Activated B cell treated with CpG ODN at 0.5 μM for 24 hours (primary cell): Measurements from ENCODE around the gene CELA1. TPM values are rescaled to one million over a fixed set of nuclear protein-coding genes. Genes with fewer than 3 reads are reported as not detected.
"Not testable (repeated sequence)": the region's sequence is repeated elsewhere in the genome, so short reads cannot be mapped to it uniquely, and the experiment has no call there.

ENCODE experiments used
- ATAC-seq: fragments of 200-7000 bp; cut with Tn5 transposase; one replicate; pipeline ENCODE4 v1.10.0; 2021; ENCODE audit warnings: low read depth, mild to moderate bottlenecking, moderate library complexity
- CTCF ChIA-PET: fragments of 350-600 bp; sonication (Branson Sonifier 250); formaldehyde crosslinking; loops from one replicate; lab custom pipeline; 2021; ENCODE audit warnings: antibody characterized with exemption; lab: Charles Lee
- POLR2A ChIA-PET: fragments of 350-600 bp; sonication (Branson Sonifier 250); formaldehyde crosslinking; loops from one replicate; lab custom pipeline; 2021; ENCODE audit warnings: antibody characterized with exemption; lab: Charles Lee
- DNase-seq: peaks from one replicate; pipeline ENCODE4 v3.0.0; 2022
- H3K27ac Mint-ChIP-seq: one replicate; pipeline ENCODE4 v1.8.0; 2020; ENCODE audit warnings: mixed read lengths
- H3K27me3 Mint-ChIP-seq: one replicate; pipeline ENCODE4 v1.8.0; 2021; ENCODE audit warnings: mixed read lengths
- H3K36me3 Mint-ChIP-seq: one replicate; pipeline ENCODE4 v1.8.0; 2021; ENCODE audit warnings: low read depth, mixed read lengths
- H3K4me1 Mint-ChIP-seq: one replicate; pipeline ENCODE4 v1.8.0; 2021; ENCODE audit warnings: mixed read lengths
- H3K4me3 Mint-ChIP-seq: one replicate; pipeline ENCODE4 v1.8.0; 2020; ENCODE audit warnings: mild to moderate bottlenecking, mixed read lengths
- H3K9me3 Mint-ChIP-seq: one replicate; pipeline ENCODE4 v1.8.0; 2020; ENCODE audit warnings: mixed read lengths
- CTCF ChIP-seq: fragments of 200-600 bp; IDR thresholded peaks from one replicate; pipeline ENCODE4 v1.8.0; 2022; ENCODE audit warnings: antibody characterized with exemption, mild to moderate bottlenecking
- intact Hi-C: fragments of 100-400 bp; cut with micrococcal nuclease; formaldehyde crosslinking; loops from one replicate; pipeline ENCODE4 v1.15.1; 2024
- total RNA-seq: library from RNA; stranded (reverse); gene quantifications from 2 replicates; pipeline ENCODE4 v1.2.3, GENCODE V29; 2022

The CELA1 gene
- total RNA-seq, 1 donor from 2014 or later: not detected

GRCh38 chr12:51341251-51342007 is 5.0 kb downstream of the CELA1 start:
- Mint-ChIP-seq H3K27ac (peak overlapping the region; percentile 31), H3K4me3 (peak overlapping the region; percentile 20), H3K27me3 (no peaks in the 10 kb centered on the region), H3K9me3 (no peaks in the 10 kb centered on the region), H3K36me3 (no peaks in the 10 kb centered on the region), H3K4me1 (peaks cover 48% of the 10 kb centered on the region)
- POLR2A ChIA-PET: interaction anchor here (0.6 to 2.6 kb wide), 19 partner anchors 9 to 516 kb away, joined by 3 to 26 read pairs (median 6); partner anchors contain the start of genes BIN2, CSRNP2, DAZAP2 and POU6F1
- CTCF ChIA-PET: interaction anchor here (0.6 to 6.2 kb wide), 47 partner anchors 9 to 679 kb away, joined by 3 to 67 read pairs (median 5); partner anchors contain the start of genes BIN2, CSRNP2, DAZAP2 and LETMD1
- peak; percentile 73 for TF ChIP-seq CTCF
- peak; percentile 30 for DNase-seq
- peak; percentile 87 for ATAC-seq
- intact Hi-C loops: loop anchor here (1.0 to 5.0 kb wide), 12 partner anchors 17 to 576 kb away; partner anchors contain the start of genes BIN2, POU6F1 and TFCP2

- TF ChIP-seq CTCF: no peak
- H3K27me3 Mint-ChIP-seq: no peaks in the 10 kb centered on the region
- no peaks in the 10 kb centered on the region for H3K9me3 Mint-ChIP-seq
- DNase-seq (no peak), ATAC-seq (no peak)
- no peak overlapping the region for H3K4me3 Mint-ChIP-seq
- H3K27ac Mint-ChIP-seq: no peak overlapping the region
- intact Hi-C loops: loop anchor here (5.0 kb wide), 2 partner anchors 167 to 352 kb away; partner anchors contain the start of gene TFCP2
- H3K4me1 Mint-ChIP-seq: peaks cover 37% of the 10 kb centered on the region
- H3K36me3 Mint-ChIP-seq: no peaks in the 10 kb centered on the region
- CTCF ChIA-PET: interaction anchor here (1.0 to 6.2 kb wide), 11 partner anchors 11 to 135 kb away, joined by 3 to 67 read pairs (median 18); partner anchors contain the start of genes BIN2 and SMAGP
- POLR2A ChIA-PET: interaction anchor here (2.2 kb wide), 1 partner anchor 77 kb away, joined by 6 read pairs; no protein-coding TSS in a partner anchor
Measured at GRCh38 chr12:51339750-51340149, 6.7 kb downstream of the CELA1 start.

- ChIA-PET CTCF (interaction anchor here (6.2 kb wide), 1 partner anchor 74 kb away, joined by 67 read pairs; no protein-coding TSS in a partner anchor), POLR2A (interaction anchor here (0.6 kb wide), 1 partner anchor 236 kb away, joined by 3 read pairs; no protein-coding TSS in a partner anchor)
- H3K27ac Mint-ChIP-seq, H3K27me3 Mint-ChIP-seq, H3K4me3 Mint-ChIP-seq, H3K9me3 Mint-ChIP-seq, intact Hi-C loops, DNase-seq, ATAC-seq, H3K36me3 Mint-ChIP-seq: not testable (repeated sequence)
- H3K4me1 Mint-ChIP-seq: peaks cover 13% of the 10 kb centered on the region
Measured at GRCh38 chr12:51337336-51337735, 9.1 kb downstream of the CELA1 start.

- no peak for TF ChIP-seq CTCF
- Mint-ChIP-seq H3K36me3 (no peaks in the 10 kb centered on the region), H3K4me3 (no peak overlapping the region), H3K27me3 (no peaks in the 10 kb centered on the region), H3K27ac (no peak overlapping the region), H3K9me3 (no peaks in the 10 kb centered on the region), H3K4me1 (no peaks in the 10 kb centered on the region)
- ChIA-PET POLR2A (interaction anchor here (0.9 kb wide), 1 partner anchor 118 kb away, joined by 5 read pairs; the partner anchor contains the start of gene POU6F1), CTCF (no interaction called here)
- no peak for DNase-seq
- no peak for ATAC-seq
- intact Hi-C loops: no loop called here
Measured at GRCh38 chr12:51335931-51336330, 10.5 kb downstream of the CELA1 start.

- no peak overlapping the region for H3K4me3 Mint-ChIP-seq
- POLR2A ChIA-PET: no interaction called here
- H3K27ac Mint-ChIP-seq: no peak overlapping the region
- no peak for TF ChIP-seq CTCF
- CTCF ChIA-PET: no interaction called here
- ATAC-seq (no peak), DNase-seq (no peak)
- no peaks in the 10 kb centered on the region for H3K9me3 Mint-ChIP-seq
- H3K36me3 Mint-ChIP-seq: no peaks in the 10 kb centered on the region
- H3K4me1 Mint-ChIP-seq: peaks cover 7% of the 10 kb centered on the region
- no peaks in the 10 kb centered on the region for H3K27me3 Mint-ChIP-seq
- intact Hi-C loops: no loop called here
Measured at GRCh38 chr12:51334764-51335163, 11.7 kb downstream of the CELA1 start.
